Right ventricle myocardium inferior (tissue), 1 donor: ENCODE measurements around the gene RNF151. TPM values are rescaled to one million over a fixed set of nuclear protein-coding genes. Genes with fewer than 3 reads are reported as not detected.
A peak's percentile ranks its signal among the peaks of the same experiment; 100 is the strongest.
"Not testable (repeated sequence)": the region's sequence is repeated elsewhere in the genome, so short reads cannot be mapped to it uniquely, and the experiment has no call there.

Experiments
- ATAC-seq: fragments of 200-7000 bp; cut with Tn5 transposase; one replicate; pipeline ENCODE4 v1.9.1; 2020; ENCODE audit warnings: mild to moderate bottlenecking, moderate library complexity
- DNase-seq: peaks from one replicate; pipeline ENCODE4 v3.0.0; 2021; ENCODE audit errors: missing footprints
- intact Hi-C: fragments of 100-400 bp; cut with DNase I; formaldehyde crosslinking; loops from one replicate; pipeline ENCODE4 v1.11.0; 2022
- total RNA-seq: library from RNA; stranded (reverse); fragmentation: NEBNext Ultra II Directional; extraction: Animal tissue kit (Norgen Biotek cat#: 25700); gene quantifications from one replicate; pipeline ENCODE4 v1.2.1, GENCODE V29; 2021
- donor health status: DM: no; HTN: yes; CAD: no; lungs with severe emphysema.

RNF151 gene
- total RNA-seq, 1 donor from 2014 or later = not detected

DNA sequence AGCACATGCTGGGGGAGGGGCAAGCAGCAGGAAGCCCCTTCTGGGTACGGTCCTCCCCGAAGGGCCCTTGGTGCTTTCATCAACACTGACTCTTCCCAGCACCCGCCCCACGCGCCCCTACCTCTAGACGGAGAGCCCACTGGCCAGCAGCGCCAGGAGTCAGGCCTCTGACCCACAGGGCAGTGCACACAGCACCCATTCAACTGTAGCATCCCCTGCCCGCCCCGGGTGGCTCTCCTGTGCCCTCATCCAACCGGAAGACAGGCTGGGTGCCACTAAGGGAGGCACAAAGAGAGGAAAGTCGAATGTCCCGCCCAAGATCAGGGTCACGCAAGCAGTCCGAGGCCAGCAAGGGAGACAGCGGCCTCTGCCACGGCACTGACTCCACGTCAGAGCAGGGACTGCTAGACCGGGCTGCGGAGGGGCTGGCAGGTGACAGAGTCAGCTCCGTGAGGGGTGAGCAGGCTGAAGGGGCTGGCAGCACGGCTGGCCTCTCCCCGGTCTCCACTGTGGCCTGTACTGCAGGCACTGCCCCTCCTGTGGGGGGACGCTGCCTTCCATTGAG is 33.5 kb upstream of the RNF151 start:
- peak; percentile 60 for DNase-seq
- intact Hi-C loops = no loop called here
- ATAC-seq = no peak

DNA sequence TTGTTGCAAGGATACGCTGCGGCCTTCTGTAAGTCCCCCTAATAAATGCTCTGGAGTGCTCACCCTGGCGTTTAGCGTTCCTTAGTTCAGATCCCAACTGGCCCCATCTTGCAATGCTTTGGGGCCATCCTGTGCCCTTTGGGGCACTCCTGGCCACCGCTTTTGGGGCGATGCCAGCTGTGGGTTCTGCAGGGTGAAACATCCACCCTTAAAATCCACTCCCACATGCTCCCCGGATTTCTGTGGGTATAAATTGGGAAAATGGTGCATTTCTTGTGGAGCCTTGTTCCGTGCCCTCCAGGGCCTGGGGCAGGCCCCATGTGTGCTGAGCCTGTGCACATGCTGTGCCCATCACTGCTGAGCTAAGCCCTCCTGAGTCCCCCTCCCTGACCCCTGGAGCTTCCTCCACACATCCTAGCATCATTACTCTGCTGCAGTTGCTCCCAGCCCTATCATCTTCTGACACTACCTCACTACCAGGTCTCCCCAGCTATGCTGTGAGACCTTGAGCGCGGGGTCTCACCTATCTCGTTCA is 29.6 kb upstream of the RNF151 start:
- intact Hi-C loops = no loop called here
- ATAC-seq (no peak), DNase-seq (peak; percentile 58)

DNA sequence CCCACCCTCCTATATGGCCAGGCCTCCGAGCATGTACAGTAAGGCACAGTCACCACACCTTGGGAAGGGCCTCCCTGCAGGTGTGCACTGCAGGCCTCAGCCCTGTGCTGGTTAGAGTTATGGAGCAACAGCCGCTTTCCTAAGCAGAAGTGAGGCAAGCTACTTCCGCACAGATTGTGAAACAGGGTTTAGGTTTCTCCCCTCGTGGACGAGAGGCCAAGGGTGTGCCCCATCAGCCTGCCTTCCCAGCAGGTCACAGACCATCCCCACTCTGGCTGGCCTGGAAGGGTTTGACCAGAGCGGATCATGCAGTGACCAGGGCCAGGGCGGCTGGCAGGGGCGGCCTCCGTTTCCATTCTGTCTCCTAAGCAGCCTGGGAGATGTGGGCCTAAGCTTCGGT is 28.3 kb upstream of the RNF151 start:
- DNase-seq = peak; percentile 76
- intact Hi-C loops = no loop called here
- ATAC-seq = no peak

DNA sequence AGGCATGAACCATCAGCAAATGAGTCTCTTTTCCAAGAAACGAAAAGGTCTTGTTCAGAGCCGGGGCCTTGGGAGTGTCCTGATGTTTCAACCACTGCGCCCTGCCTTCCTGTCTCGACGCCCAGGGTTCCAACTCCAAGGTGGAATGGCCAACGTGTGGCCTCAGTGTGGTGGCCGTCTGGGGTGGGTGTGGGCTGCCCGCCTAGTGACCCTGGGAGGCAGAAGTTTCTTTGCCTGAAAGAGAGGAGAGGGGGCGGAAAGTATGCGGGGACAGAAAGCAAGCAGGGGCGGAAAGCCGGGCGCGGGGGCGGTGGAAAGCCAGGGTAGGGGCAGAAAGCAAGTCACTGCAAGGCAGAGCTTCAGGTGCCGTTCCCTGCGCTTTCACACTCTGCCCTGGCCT is 27.7 kb upstream of the RNF151 start:
- ATAC-seq (no peak), DNase-seq (peak; percentile 43)
- intact Hi-C loops = no loop called here

DNA sequence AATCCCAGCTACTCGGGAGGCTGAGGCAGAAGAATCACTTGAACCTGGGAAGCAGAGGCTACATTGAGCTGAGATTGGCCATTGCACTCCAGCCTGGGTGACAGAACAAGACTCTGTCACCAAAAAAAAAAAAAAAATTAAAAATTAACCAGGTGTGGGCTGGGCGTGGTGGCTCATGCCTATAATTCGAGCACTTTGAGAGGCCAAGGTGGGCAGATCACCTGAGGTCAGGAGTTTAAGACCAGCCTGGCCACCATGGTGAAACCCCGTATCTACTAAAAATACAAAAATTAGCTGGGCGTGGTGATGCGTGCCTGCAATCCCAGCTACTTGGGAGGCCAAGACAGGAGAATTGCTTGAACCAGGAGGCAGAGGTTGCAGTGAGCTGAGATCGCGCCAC is 26.8 kb upstream of the RNF151 start:
- ATAC-seq, intact Hi-C loops: not testable (repeated sequence)
- peak; percentile 16 for DNase-seq

DNA sequence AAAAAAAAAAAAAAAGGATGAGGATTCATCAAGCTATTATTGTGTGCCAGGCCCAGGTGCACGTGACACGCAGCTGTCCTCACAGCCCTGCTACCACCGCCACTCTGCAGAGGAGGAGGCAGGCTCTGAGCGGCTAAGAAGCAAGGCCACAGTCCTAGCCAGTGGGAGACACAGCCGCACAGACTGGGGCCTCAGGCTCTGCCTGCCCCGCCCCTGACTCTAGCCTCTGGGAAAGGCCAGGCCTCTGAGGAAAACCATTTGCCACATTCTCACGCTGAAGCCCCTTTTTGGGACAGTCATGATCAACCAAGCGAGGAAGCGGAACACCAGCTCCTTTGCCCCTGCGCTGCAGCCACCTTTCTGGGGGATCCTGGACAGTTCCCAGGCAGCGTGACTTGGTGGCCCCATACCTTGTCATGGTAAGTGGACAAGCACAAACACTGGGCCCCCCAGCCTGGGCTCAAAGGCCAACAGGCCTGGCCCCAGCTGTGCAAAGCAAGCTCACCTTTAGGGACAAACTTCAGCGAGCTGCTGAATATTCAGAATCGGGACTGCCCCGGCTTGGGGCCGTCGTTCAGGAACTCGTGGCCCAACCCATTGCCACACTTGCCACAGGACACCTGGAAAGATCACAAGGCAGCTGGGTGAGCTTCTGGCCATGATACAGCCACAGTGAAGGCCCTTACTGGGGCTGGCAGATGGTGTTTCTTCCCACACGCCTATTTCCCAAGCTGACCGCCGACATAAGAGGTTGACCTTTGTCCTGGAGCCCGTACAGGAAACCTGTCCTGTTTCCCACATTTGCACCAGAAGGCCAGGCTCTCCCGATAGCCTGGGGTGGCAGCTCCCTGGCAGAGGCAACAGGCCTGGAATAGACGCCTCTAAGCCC is 26.1 kb upstream of the RNF151 start:
- no peak for ATAC-seq
- DNase-seq = peak; percentile 59
- intact Hi-C loops = no loop called here

DNA sequence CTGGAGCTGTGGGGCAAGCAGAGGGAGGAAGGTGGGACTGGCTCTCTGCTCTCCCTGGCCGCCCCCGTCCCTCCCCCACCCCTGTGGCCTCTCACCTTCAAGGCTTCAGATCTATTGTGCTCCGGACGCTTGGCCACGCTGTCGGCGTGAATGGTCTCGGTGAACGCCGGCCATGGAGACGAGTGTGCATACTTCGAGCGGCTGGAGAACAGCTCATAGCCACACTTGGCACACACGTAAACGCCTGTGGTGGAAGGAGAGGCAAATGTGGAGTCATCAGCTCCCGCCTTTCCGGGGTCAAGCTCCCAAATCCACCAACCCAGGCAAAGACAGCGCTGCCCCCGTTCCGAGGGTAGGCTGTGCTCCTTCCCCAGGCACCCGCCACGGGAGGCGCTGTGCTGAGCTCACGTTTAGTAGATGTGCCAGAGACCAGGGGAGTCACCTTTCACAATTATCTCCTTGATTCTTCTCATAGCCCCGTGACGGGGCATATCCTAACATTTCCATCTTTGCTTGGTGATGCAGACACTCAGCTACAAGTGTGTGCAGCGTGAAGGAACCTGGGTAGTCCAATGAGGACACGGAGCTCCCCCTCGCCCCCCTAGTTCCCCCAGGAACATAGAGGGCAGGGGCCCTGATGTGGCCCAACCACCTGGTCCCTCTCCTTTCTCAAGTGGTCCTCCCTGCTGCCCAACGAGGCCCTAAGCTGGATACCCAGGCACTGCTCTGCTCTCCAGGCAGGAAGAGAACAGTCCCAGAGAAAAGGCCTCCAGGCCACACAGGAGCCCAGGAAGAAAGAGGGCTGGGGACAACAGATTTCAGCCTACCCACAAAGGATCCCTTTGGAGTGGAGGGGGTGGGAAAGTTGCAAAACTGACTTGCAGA is 25.3 kb upstream of the RNF151 start:
- DNase-seq = peak; percentile 59
- intact Hi-C loops = no loop called here

DNA sequence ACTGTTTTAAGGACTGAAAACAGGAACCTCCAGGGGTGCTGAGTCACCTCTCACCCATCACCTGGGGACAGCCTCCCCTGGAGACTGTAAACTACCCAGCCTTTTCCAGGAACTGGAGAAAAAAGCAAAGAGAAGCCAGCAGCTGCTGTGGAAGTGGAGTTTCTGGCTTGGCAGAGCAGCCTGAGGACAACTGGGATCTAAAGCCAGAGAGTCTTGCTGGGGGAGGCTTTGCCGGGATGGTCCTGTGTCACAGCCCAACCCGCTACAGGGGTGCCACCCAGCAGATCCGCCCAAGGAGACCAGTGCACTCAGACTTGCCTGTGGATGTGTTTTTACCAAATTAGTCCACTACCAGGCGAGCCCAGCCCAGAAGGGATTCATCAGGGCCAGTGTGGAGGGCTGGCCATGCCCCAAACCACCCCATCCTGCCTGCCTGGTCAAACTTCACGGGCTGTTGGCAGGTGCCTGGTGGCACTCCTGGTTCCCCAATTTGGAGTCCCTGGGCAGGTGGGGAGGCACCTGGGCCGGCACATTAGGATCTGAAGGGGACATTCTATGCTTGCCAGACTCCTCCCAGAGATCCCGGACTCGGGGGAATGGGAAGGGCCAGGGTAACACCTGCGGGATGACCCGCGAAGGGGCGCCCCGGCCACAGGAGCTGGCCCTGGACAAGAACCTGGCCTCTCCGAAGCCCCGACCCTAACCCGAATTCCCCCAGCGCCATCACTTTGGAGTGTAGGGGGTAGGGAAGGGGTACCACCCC is 24.4 kb upstream of the RNF151 start:
- DNase-seq = peak; percentile 69
- intact Hi-C loops = no loop called here

More for the DNA sequence above, 25.3 kb upstream of the RNF151 start:
- no peak for ATAC-seq

DNA sequence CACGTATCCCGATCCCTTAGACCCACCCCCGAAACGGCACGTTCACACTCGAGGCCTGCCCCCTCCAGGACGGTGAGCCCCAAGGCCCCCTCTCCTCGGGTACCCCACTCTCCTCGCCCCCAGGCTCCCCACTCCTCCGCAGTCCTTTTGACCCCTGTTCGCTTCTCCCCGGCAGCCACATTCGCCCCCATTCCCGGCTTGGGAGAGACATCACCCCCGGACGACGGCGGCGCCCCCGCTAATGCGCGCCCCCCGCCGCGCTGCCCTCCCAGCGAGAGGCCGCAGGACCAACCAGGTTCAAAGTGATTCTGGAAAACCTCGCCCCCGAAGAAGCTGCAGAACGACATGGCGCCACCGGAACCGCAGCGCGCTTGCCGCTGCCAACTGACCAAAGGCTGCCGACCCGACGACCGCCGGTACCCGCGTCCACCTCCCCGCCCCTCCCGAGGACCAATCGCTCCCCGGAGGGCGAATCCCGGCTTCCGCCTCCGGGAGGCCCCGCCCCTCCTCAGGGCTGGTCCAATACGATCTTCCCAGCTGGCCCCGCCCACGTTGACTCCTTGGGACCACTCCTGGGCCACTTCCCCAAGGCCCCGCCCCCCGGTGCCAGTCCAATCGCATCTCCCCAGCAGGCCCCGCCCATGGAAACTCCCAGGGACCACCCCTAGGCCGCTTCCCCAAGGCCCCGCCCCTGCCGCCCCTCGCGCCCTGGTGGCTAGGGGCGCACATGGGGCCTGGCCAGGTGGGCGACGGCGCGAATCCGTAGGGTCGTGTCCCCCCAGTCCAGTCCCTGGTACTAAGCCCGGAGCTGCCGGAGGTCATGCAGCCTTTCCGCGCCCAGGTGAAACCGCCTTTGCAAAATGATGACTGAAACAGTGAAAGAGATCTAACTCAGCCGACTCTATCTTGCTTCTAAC is 23.6 kb upstream of the RNF151 start, which contains the start of gene MSRB1:
TSS of gene MSRB1 (minus strand) at position 390 of the 917 bp plus-strand sequence. CDS start at position 347, 43 bp downstream.
- intact Hi-C loops = no loop called here
- peak; percentile 96 for ATAC-seq
- peak; percentile 100 for DNase-seq

More for the DNA sequence above, 24.4 kb upstream of the RNF151 start:
- ATAC-seq = peak; percentile 3

DNA sequence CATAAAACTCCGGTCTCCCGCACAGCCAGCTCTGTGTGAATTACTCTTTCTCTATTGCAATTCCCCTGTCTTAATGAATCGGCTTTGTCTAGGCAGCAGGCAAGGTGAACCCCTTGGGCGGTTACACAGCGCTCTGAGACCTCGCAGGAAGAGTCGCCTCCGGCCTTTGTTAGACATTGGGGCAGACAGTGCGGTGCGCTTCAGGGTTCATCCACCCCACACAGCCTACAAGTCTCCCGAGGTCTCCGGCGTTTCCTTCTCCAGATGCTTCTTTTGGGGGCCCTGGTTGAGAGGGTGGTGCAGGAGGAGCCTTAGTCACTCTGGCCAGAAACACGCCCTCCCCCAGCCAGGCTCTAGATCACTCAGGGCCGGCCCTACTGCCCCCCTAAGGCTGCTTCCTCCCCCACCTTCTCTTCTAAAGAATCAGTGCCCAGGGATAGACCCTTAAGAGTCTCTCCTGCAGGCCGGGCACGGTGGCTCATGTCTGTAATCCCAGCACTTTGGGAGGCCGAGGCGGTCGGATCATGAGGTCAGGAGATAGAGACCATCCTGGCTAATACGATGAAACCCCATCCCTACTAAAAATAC is 21.9 kb upstream of the RNF151 start:
- ATAC-seq = no peak
- peak; percentile 56 for DNase-seq
- intact Hi-C loops = no loop called here

DNA sequence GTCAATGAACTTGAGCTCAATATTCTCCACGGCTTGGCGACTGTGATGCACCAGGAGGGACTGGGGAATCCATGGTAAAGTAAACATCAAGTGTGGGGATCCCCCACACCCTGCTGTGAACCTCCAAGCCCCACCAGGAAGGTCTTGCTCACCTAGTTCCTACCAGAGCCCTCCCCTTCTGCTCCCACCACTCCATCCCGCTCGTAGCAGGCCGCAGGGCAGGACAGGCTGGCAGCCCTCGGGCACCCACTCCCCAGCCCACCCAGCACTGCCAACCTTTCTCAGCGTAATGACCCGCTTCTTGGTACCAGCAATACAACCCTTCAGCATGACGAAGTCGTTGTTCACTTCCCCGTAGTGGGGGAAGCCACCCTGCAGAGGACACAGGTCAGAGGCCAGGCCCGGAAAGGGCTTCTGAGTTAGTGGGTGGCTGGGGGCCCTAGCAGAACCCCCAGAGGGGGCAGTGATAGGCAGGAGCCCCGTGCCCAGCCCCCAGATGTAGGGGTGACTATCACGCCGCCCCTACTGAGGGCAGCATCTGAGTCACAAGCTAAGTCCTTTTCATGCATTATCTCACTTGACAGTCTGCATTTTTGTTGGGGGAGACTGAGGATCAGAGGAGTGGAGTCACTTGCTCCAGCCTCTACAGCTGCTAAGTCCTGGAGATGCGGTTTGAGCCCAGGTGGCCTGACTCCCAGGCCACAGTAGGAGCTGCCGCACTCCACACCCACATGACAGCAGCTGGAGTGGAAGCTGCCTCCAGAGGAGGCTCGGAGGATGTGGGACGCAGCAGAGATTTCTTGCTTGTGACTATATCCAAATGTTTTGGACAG is 20.9 kb upstream of the RNF151 start:
- intact Hi-C loops = no loop called here
- peak; percentile 22 for DNase-seq
- no peak for ATAC-seq

DNA sequence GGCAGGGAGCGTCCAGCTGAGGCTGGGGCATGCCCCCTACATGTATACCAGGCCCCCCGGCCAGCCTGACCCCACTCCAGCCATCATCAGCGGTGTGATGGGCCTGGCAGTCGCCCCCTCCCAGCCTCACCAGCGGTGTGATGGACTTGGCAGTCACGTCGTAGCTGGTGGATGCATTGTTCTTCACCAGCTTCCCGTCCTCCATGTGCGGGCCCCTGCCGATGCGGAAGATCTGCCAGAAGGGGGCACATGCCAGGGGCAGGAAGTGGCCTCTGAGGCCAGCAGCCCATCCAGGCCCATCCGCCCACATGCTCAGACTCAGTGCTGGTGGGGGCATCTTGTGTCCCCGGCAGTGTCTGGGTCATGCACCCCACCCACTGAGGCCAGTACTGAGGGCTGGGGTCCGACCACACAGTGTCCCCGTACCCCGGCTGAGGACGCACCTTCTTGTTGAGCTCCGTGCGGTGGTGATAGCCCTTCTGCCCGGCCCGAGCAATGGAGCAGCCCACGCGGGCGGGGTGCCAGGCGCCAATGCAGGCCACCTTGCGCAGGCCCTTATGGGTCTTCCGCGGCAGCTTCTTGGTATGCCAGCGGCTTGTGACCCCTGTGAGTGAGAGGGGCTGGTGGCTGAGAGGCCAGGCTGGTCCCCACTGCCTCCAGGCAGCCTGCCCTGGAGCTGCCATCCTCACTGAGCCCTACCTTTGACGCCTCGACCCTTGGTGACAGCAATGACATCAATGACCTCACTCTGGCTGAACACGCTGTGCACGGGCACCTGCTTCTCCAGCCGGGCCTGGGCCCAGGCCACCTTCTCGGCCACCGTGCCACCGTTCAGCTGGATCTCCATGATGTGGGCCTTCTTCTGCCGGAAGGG is 19.9 kb upstream of the RNF151 start:
- intact Hi-C loops = no loop called here
- DNase-seq (peak; percentile 63), ATAC-seq (no peak)

DNA sequence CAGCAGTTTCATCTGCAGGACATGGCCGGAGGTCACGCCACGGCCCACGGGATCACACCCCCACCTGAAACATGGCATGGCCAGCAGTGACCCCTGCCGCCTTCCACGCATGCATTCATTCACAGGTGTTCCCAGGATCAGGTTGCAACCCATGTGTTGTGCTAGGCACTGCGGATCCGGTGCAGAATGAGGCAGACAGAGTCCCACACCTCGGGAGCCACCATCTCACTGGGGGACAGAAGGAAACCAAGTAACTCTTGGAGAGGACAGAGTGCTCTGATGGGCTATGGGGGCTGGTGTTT is 19.3 kb upstream of the RNF151 start:
- ATAC-seq (no peak), DNase-seq (peak; percentile 53)
- intact Hi-C loops = no loop called here

DNA sequence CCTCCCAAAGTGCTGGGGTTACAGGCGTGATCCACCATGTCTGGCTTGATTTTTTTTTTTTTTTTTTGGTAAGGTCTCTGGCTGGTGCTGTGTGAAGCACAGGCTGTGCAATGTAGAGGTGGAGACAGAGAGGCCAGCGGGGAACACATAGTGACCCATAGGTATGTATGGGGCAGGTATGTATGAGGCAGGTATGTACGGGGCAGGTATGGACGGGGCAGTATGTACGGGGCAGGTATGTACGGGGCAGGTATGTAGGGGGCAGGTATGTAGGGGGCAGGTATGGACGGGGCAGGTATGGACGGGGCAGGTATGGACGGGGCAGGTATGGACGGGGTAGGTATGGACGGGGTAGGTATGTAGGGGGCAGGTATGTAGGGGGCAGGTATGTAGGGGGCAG is 17.1 kb upstream of the RNF151 start:
- intact Hi-C loops = no loop called here
- DNase-seq = peak; percentile 4

DNA sequence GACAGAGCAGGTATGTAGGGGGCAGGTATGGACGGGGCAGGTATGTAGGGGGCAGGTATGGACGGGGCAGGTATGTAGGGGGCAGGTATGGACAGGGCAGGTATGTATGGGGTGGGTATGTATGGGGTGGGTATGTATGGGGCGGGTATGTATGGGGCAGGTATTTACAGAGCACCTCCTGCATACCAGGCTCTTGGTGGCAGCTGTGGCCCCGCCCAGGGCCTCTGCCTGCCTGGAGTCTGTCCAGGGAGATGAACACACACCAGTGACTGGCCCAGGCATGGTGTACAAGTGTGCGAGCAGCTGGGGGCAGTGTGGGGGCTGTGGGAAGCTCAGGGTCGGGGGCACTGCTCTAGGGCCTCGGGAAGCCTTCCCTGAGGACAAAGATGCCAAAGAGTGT is 16.6 kb upstream of the RNF151 start:
- DNase-seq (peak; percentile 37), ATAC-seq (peak; percentile 8)
- intact Hi-C loops = no loop called here

More for the DNA sequence above, 17.1 kb upstream of the RNF151 start:
- no peak for ATAC-seq
